ENCODE measurements around the gene HOXC13.

- TF ChIP-seq, protein P1, sequence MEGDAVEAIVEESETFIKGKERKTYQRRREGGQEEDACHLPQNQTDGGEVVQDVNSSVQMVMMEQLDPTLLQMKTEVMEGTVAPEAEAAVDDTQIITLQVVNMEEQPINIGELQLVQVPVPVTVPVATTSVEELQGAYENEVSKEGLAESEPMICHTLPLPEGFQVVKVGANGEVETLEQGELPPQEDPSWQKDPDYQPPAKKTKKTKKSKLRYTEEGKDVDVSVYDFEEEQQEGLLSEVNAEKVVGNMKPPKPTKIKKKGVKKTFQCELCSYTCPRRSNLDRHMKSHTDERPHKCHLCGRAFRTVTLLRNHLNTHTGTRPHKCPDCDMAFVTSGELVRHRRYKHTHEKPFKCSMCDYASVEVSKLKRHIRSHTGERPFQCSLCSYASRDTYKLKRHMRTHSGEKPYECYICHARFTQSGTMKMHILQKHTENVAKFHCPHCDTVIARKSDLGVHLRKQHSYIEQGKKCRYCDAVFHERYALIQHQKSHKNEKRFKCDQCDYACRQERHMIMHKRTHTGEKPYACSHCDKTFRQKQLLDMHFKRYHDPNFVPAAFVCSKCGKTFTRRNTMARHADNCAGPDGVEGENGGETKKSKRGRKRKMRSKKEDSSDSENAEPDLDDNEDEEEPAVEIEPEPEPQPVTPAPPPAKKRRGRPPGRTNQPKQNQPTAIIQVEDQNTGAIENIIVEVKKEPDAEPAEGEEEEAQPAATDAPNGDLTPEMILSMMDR (conservative IDR thresholded peaks at IDR 0.05; ENCODE audit: low read length), result no peak
- 0 out of 2 replicates have a peak, but pooled peaks have one; percentile 8 for TF ChIP-seq EZH2phosphoT487 (IDR thresholded peaks at IDR 0.05; ENCODE audit: borderline replicate concordance, low read depth, low read length)
These were observed 12.4 kb downstream of the HOXC13 start for GRCh38 chr12:53950789-53951576.
